H1 (cell line): ENCODE results near the gene RXRA. TPM values are rescaled to one million over a fixed set of nuclear protein-coding genes. Genes with fewer than 3 reads are reported as not detected.

ENCODE experiments used
- CTCF ChIP-seq, 3 experiments: IDR thresholded peaks; 1 replicate in 2 of 3; 2 replicates in 1 of 3; pipeline versions ENCODE4 v1.5.1 to v1.6.1; 2011; ENCODE audit warnings: low read length in 3 of 3, mild to moderate bottlenecking in 3 of 3, inconsistent platforms in 2 of 3, low read depth in 1 of 3, moderate library complexity in 1 of 3; ENCODE audit not compliant: insufficient read depth in 1 of 3; ENCODE audit errors: control extremely low read depth in 1 of 3
- JUN ChIP-seq: IDR thresholded peaks from 2 replicates; pipeline ENCODE4 v1.6.1; 2011; ENCODE audit warnings: low read depth, mild to moderate bottlenecking, improper control_type of control experiment, low read length
- KDM1A ChIP-seq: fragments of 200-600, 300-600 bp; sonication (generic); IDR thresholded peaks from 2 replicates; pipeline ENCODE4 v1.7.1; 2016; ENCODE audit warnings: mild to moderate bottlenecking, low read length, borderline replicate concordance
- polyA plus RNA-seq, 7 experiments: library from polyadenylated mRNA; depleted of rRNA in 3 of 7; stranded (reverse) in 5 of 7; unstranded in 2 of 7; fragments of >200 nt in 5 of 7; fragments of 200-250 nt in 2 of 7; gene quantifications; 1 replicate in 5 of 7; 2 replicates in 1 of 7; 4 replicates in 1 of 7; pipeline versions ENCODE4 v1.2.1 to v1.2.3, GENCODE V29; 2011 to 2013; ENCODE audit warnings: missing spikeins in 2 of 7, mixed read lengths in 2 of 7
- total RNA-seq: library from RNA; stranded (reverse); fragmentation: NEBNext Ultra II Directional; extraction: Animal tissue kit (Norgen Biotek cat#: 25700); gene quantifications from 2 replicates; pipeline ENCODE4 v1.2.1, GENCODE V29; 2021

The RXRA gene
- total and polyA plus RNA-seq, 2 of the 8 experiments (the other 6 are each of a cell fraction or from before 2014, with no cell fraction given), result 9.8 to 29.4 TPM

- no peak for TF ChIP-seq KDM1A
- TF ChIP-seq CTCF (IDR thresholded peaks at IDR 0.05; ENCODE audit: control extremely low read depth in 1 of 3, insufficient read depth in 1 of 3, low read depth in 1 of 3, low read length in 3 of 3), result no peak
- no peak for TF ChIP-seq JUN
These were observed 40.2 kb downstream of the RXRA start (continued) for GRCh38 chr9:134366223-134367031.
